NCI-H1930 (cell line): ENCODE data around the gene CTH.
"Not testable (repeated sequence)": the region's sequence is repeated elsewhere in the genome, so short reads cannot be mapped to it uniquely, and the experiment has no call there.

Experiments
- DNase-seq, 2 experiments: peaks; one replicate each; lab custom pipeline; 2025; lab: John Stamatoyannopoulos, UW

Gene CTH

DNA sequence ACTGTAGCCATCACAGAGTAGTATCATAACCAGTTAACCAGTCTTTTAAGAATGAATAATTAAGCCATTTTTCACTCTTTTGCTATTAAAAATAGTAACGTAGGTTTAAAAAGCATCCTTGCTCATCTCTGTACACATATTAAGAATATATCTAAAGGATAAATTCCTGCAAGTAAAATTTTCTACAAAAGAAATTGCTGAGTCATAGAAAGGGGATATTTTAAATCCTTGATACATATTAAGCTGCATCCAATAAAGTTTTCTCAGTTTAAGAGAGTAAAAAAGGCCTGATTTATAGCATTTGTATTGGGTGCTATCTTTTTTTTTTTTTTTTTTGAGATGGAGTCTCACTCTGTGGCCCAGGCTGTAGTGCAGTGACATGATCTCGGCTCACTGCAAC, 1.9 kb upstream of the CTH start:
- DNase-seq: no peak

DNA sequence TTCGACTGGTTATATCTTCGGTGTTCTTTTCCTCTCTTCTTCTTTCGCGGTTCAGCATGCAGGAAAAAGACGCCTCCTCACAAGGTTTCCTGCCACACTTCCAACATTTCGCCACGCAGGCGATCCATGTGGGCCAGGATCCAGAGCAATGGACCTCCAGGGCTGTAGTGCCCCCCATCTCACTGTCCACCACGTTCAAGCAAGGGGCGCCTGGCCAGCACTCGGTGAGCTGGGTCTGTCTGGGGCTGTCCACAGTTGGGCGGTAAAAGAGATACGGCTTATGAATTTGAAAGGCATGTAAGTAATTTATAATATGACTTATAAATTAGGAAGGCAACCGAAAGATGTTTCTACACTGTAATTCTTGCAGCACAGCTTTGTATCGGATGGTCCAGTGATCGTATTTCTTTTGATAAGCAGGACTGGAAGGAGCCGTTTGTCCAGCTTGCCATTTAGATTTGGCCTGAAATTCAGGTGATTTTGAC, 334 bp downstream of the CTH start:
- DNase-seq: no peak

- DNase-seq: no peak
Observed at GRCh38 chr1:70415882-70416281, 4.8 kb downstream of the CTH start.

DNA sequence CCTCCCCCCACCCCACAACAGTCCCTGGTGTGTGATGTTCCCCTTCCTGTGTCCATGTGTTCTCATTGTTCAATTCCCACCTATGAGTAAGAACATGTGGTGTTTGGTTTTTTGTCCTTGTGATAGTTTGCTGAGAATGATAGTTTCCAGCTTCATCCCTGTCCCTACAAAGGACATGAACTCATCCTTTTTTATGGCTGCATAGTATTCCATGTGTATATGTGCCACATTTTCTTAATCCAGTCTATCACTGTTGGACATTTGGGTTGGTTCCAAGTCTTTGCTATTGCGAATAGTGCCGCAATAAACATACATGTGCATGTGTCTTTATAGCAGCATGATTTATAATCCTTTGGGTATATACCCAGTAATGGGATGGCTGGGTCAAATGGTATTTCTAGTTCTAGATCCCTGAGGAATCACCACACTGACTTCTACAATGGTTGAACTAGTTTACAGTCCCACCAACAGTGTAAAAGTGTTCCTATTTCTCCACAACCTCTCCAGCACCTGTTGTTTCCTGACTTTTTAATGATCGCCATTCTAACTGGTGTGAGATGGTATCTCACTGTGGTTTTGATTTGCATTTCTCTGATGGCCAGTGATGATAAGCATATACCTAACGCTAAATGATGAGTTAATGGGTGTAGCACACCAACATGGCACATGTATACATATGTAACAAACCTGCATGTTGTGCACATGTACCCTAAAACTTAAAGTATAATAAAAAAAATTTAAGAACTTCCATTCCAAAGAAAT, 8.1 kb downstream of the CTH start:
- not testable (repeated sequence) for DNase-seq

DNA sequence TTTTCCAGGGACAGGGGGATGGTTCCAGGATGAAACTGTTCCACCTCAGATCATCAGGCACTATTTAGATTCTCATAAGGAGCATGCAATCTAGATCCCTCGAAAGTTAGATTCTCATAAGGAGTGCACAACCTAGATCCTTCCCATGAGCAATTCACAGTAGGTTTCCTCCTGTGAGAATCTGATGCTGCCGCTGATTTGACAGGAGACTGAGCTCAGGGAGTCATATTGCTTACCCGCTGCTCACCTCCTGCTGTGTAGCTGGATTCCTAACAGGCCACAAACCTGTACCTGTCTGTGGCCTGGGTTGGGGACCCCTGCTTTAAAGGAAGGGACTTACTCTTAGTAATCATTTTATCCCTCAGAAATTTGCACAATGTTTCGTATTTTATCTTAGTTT, 9.3 kb downstream of the CTH start:
- DNase-seq: no peak

DNA sequence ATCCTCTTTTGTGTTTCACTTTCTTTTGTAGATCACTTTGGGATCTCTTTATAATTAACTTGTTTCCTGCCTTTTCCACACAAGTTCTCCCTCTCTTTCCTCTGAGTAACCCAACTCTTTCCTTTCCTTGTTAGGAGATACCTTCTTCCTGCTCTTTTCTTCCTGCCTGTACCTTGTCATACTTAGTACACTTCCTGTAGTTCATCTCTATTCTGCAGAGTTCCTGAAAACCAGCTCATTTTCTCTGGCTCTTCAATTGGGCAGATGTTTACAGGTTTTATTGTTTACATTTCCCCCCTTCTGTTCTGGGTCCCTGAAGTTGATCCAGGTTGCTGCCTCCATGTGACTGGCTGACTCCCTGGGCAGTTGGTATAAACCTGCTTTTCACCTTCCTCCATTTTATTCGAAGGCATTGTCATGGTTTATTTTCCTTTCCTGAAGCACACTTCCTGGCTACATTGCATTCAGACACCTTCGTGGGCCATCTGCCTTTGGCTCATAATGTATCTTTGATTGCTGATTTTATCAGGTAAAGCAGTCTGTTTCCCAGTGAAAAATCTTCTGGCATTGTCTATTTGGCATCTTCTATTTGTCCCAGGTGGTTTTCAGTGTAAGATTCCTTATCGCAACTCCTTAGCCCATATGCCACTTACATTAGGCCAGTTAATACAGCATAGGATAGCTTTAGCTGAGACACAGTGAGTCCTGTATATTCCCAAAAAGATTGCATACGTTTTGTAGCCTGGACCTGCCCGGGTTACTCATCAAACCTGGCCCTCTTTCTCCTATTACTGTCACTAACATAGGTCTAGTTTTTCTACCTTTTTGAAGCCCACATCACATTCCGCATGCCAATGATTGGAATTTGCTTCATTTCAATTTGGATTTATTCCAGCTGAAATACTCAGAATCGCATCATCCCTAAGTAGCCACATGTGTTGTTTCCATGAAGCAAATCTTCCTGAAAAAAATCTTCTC, 15.4 kb downstream of the CTH start:
- no peak for DNase-seq

GRCh38 chr1:70427976-70428375, 16.9 kb downstream of the CTH start:
- no peak for DNase-seq

GRCh38 chr1:70429219-70429618, 18.2 kb downstream of the CTH start:
- DNase-seq: no peak

DNA sequence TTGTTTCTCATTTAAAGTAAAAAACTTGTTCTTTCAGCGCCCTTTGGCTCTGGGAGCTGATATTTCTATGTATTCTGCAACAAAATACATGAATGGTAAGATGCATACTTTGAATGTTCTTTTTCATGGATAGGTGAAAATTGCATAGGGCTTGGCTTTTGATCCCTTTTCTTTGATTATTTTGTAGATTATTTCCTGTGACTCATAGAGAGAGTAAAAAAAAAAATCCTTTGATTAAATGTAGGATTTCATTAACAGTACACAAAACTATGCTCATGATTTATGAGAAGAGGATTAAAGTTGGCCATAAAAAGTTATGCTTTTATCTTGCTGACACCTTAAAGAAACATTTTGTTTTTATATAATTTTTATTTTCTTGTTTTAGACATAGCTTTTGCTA, 18.7 kb downstream of the CTH start:
- no peak for DNase-seq

DNA sequence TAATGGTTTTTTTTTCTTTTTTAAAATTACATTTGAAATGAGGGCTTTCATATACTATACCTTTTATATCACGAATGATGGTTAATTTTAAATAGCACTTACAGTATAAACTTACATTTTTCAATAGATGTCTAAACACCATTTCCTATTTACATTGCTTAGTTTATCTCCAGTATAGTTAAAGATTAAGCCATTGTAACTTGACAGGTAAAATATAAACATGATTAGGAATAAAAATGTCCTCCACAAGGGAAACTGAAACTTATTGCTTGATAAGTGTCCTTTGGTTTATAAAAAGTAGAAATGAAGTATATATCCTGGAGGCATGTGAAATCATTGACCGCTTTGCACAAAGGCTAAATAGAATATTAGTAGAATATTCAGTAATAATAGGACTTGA, 20.2 kb downstream of the CTH start:
- no peak for DNase-seq

DNA sequence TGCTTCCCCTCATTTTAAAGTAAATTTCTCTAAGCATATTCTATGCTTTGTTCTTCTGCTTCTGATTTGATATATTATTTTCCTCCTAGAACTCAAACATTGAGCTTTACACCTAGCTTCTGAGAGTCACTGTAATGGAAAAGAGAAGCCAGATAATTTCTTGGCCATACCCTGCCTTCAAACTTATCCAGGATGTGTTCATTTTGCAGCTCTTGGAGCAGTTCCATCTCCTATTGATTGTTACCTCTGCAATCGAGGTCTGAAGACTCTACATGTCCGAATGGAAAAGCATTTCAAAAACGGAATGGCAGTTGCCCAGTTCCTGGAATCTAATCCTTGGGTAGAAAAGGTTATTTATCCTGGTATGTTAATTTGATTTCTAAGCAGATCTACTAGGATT, 20.8 kb downstream of the CTH start:
- no peak for DNase-seq

GRCh38 chr1:70434253-70434859, 23.3 kb downstream of the CTH start:
- no peak for DNase-seq

DNA sequence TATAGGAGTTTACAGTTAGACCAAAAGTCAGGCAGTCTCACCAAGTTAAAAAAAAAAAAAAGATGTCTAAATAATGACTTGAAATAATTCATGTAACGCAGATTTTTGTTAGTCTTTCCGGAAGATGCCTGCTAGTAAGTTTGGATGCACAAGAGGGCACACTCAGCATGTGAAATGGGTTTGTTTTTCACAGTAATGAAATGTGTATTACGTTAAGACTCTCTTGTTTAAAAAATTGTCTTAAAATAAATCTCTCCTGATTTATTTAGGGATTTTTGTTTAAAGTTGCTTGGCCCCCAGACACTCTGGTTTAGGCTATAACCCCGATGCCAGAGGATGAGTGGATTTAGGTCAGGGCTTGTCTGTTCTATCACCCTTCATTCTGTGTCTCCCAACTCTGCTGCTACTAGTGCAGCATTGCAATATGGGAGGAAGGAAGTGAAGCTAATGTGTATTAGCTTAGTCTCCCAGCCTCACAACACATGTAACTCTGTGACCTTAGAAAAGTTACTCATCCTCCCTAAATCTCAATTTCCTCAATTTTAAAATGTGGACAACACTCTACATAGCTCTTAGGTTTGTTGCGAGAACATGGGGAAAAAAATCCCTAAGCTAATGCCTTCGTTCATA, 25.7 kb downstream of the CTH start:
- no peak for DNase-seq

DNA sequence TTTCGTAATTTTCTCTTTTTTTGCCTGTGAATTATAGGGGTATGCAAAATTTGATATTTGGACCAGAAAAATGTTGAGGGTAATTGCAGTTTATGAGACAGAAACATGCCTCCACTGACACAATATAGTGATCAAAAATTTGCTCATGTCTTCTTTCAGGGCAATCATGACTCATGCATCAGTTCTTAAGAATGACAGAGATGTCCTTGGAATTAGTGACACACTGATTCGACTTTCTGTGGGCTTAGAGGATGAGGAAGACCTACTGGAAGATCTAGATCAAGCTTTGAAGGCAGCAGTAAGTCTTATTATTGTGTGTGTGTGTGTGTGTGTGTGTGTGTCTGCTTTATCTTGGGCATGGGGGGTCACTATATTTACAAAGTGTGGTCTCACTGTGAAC, 27.5 kb downstream of the CTH start:
- DNase-seq: no peak

DNA sequence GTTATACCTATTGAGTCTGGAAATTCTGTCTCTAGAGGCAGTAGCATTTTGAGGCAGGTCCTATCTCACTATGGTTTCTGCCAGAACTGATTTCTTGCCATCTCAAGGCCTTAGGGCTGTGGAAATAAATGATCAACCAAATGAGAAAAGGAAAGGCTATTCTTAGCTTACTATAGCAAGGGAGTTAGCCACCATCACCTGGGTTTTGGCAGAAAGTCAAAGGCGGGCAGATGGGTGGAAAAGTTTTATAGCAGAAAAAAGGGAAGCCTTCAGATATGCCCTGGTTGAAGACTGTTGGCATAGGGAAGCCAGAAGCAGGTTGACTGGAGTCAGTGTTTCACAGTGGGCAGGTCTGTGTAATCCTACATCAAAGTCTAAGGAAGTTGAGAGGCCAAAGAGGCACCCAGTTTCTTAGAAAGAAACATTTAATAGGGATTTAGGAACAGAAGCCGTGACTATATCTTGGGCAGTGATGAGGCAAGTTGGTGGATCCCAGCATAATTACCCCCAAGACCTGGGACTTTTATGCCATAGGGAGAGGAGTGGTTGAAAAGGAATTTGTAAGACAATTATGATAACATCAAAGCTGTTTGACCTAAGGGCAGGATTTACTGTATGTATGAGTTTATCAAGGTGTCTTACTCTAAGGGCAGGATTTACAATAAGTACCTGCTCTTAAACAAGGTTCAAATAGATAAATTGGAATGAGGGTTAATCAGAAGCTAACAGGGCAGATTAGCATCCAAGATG, 29.7 kb downstream of the CTH start:
- no peak for DNase-seq

GRCh38 chr1:70441392-70442035, 30.4 kb downstream of the CTH start:
- no peak for DNase-seq

DNA sequence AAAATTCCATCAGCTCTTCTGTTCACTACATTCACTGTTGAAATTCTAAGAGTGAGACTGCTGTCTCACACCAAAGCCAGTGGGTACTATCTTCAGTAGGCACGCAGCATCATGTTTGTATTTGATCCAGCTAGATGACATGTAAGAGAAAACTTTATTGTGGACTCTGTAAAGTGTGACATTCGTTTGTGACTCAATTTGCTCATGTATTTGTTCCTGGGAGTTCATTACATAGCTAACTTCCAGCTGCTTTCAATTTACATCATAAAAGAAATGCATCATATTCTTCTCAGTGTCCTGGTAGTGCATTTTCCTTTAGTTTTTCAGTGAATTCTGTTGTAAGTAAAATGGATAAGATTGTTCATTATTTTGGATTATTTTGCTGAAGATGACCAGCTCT, 31.4 kb downstream of the CTH start:
- no peak for DNase-seq

GRCh38 chr1:70443739-70444138, 32.7 kb downstream of the CTH start:
- no peak for DNase-seq

DNA sequence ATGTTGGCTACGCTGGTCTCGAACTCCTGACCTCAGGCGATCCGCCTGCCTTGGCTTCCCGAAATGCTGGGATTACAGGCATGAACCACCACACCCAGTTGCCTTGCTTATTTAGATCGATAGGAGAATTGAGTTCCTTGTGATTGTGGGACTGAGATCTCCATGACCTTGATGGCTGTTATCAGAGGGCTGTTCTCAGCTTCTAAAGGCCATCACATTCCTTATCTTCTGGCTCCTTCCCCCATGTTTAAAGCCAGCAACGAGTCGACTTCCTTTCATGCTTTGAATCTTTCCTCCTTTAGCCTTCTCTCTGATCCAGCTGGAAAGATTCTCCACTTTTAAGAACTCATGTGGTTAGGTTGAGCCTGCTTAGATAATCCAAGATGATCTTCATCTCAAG, 38.0 kb downstream of the CTH start:
- no peak for DNase-seq

DNA sequence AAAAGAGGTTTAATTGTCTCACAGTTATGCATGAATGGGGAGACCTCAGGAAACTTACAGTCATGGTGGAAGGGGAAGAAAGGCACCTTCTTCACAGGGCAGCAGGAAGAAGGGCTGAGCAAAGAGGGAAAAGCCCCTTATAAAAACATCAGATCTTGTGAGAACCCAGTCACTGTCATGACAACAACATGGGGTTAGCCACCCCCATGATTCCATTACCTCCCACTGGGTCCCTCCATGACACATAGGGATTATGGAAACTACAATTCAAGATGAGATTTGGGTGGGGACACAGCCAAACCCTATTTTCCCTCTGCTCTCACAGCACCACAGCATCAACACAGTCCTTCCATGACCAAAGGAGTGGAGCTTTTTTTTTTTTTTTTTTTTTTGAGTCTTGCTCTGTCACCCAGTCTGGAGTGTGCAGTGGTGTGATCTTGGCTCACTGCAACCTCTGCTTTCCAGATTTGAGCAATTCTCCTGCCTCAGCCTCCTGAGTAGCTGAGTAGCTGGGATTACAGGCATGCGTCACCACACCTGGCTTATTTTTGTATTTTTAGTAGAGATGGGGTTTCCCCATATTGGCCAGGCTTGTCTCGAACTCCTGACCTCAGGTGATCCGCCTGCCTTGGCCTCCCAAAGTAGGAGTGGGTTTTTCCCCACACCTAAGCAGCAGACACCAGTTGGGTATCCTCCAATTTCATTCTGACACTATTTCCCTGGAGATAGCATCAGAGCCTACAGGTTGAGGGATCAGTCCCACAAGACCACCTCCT, 41.3 kb downstream of the CTH start:
- not testable (repeated sequence) for DNase-seq
